SK-N-SH (cell line): Measurements from ENCODE around the gene C19orf12. TPM values are rescaled to one million over a fixed set of nuclear protein-coding genes. Genes with fewer than 3 reads are reported as not detected.

ENCODE experiments used
- CTCF ChIA-PET: fragments of 300-600, 350-600 bp; formaldehyde crosslinking; extraction: SDS; loops from one replicate; lab custom pipeline; 2021; lab: Yijun Ruan, JAX
- POLR2A ChIA-PET: fragments of 350-600 bp; sonication (Branson Sonifier 250); formaldehyde crosslinking; extraction: SDS; loops from one replicate; lab custom pipeline; 2020; ENCODE audit warnings: antibody characterized with exemption, inconsistent platforms; lab: Yijun Ruan, JAX
- DNase-seq: peaks from one replicate; pipeline ENCODE4 v3.0.0; 2012
- H2AFZ ChIP-seq: fragments of 200-600 bp; sonication (generic); 2 replicates; pipeline ENCODE4 v1.8.1; 2016; ENCODE audit warnings: antibody characterized with exemption, mild to moderate bottlenecking, low read depth
- H3F3A ChIP-seq: fragments of 200-600 bp; sonication (generic); replicated peaks from 2 replicates; pipeline ENCODE3; 2016; ENCODE audit warnings: antibody characterized with exemption, mild to moderate bottlenecking; ENCODE audit not compliant: insufficient read depth
- H3K27ac ChIP-seq, 2 experiments: fragments of 200-500 bp in 1 of 2; fragments of 200-600 bp in 1 of 2; sonication (Bioruptor generic) in 1 of 2; sonication (generic), shearing (Covaris generic) in 1 of 2; 2 replicates each; pipeline versions ENCODE4 v1.5.1 to v1.6.1; 2014 to 2016; ENCODE audit warnings: low read depth in 2 of 2, inconsistent platforms in 1 of 2, low read length in 1 of 2, mild to moderate bottlenecking in 1 of 2, mixed read lengths in 1 of 2
- H3K27me3 ChIP-seq: fragments of 200-600 bp; sonication (generic), shearing (Covaris generic); 2 replicates; pipeline ENCODE4 v1.6.1; 2016; ENCODE audit warnings: mixed run types; ENCODE audit not compliant: insufficient read depth
- H3K36me3 ChIP-seq, 2 experiments: fragments of 200-500 bp in 1 of 2; fragments of 200-600 bp in 1 of 2; sonication (Bioruptor generic) in 1 of 2; sonication (generic) in 1 of 2; replicated peaks in 1 of 2; 2 replicates each; pipeline versions ENCODE3 to v1.5.1; 2014 to 2016; ENCODE audit warnings: low read length in 1 of 2, mild to moderate bottlenecking in 1 of 2; ENCODE audit not compliant: insufficient read depth in 2 of 2, control insufficient read depth in 1 of 2
- H3K4me1 ChIP-seq, 2 experiments: fragments of 200-500 bp in 1 of 2; fragments of 200-600 bp in 1 of 2; sonication (Bioruptor generic) in 1 of 2; sonication (generic), shearing (Covaris generic) in 1 of 2; 2 replicates each; pipeline versions ENCODE4 v1.5.1 to v1.6.1; 2014 to 2016; ENCODE audit warnings: low read depth in 1 of 2, low read length in 1 of 2, mixed run types in 1 of 2; ENCODE audit not compliant: insufficient read depth in 2 of 2, control insufficient read depth in 1 of 2
- H3K4me2 ChIP-seq: fragments of 200-600 bp; sonication (generic), shearing (Covaris generic); 2 replicates; pipeline ENCODE4 v1.6.1; 2017; ENCODE audit warnings: mixed run types
- H3K4me3 ChIP-seq, 2 experiments: fragments of 200-500 bp in 1 of 2; fragments of 200-600 bp in 1 of 2; sonication (Bioruptor generic) in 1 of 2; sonication (generic), shearing (Covaris generic) in 1 of 2; 2 replicates each; pipeline versions ENCODE4 v1.5.1 to v1.8.1; 2014 to 2016; ENCODE audit warnings: low read depth in 2 of 2, inconsistent platforms in 1 of 2, low read length in 1 of 2, mild to moderate bottlenecking in 1 of 2, mixed read lengths in 1 of 2, moderate library complexity in 1 of 2
- H3K79me2 ChIP-seq: fragments of 200-600 bp; sonication (generic); 2 replicates; pipeline ENCODE4 v1.8.1; 2017; ENCODE audit warnings: mild to moderate bottlenecking; ENCODE audit not compliant: insufficient read depth
- H3K9ac ChIP-seq: fragments of 200-600 bp; sonication (generic); 2 replicates; pipeline ENCODE4 v1.6.1; 2017; ENCODE audit warnings: mixed run types
- H3K9me2 ChIP-seq: fragments of 200-600 bp; sonication (generic); 2 replicates; pipeline ENCODE4 v1.6.1; 2017; ENCODE audit warnings: mixed run types
- H3K9me3 ChIP-seq: fragments of 200-600 bp; sonication (generic); 2 replicates; pipeline ENCODE4 v1.6.1; 2017; ENCODE audit warnings: mixed run types, mild to moderate bottlenecking, moderate library complexity
- H4K20me1 ChIP-seq: fragments of 200-600 bp; sonication (generic); 2 replicates; pipeline ENCODE4 v1.6.1; 2017; ENCODE audit warnings: mild to moderate bottlenecking, mixed run types; ENCODE audit not compliant: insufficient read depth
- FOSL2 ChIP-seq: IDR thresholded peaks from 2 replicates; pipeline ENCODE4 v1.4.0; 2012; ENCODE audit warnings: low read depth, mild to moderate bottlenecking, moderate library complexity, borderline replicate concordance
- FOXJ3 ChIP-seq: sonication (generic); formaldehyde crosslinking; IDR thresholded peaks from 2 replicates; pipeline ENCODE4 v1.5.1; 2020; ENCODE audit warnings: mild to moderate bottlenecking, missing genetic modification reagents
- JUND ChIP-seq: IDR thresholded peaks from 2 replicates; pipeline ENCODE4 v1.4.0; 2012
- MEF2A ChIP-seq: IDR thresholded peaks from 2 replicates; pipeline ENCODE4 v1.4.0; 2012; ENCODE audit warnings: low read depth, borderline replicate concordance
- MXI1 ChIP-seq: IDR thresholded peaks from 2 replicates; pipeline ENCODE4 v1.6.1; 2012; ENCODE audit warnings: mild to moderate bottlenecking, low read depth, low read length, improper control_type of control experiment
- NFIC ChIP-seq: IDR thresholded peaks from 2 replicates; pipeline ENCODE4 v1.4.0; 2012; ENCODE audit warnings: borderline replicate concordance
- NRF1 ChIP-seq: IDR thresholded peaks from 2 replicates; pipeline ENCODE4 v1.6.1; 2012; ENCODE audit warnings: low read depth, mild to moderate bottlenecking, low read length
- RCOR1 ChIP-seq: fragments of 150-350 bp; IDR thresholded peaks from 2 replicates; pipeline ENCODE4 v1.6.1; 2017; ENCODE audit warnings: antibody characterized with exemption, low read length
- RXRA ChIP-seq: IDR thresholded peaks from 2 replicates; pipeline ENCODE4 v1.4.0; 2012; ENCODE audit warnings: low read depth, mild to moderate bottlenecking, borderline replicate concordance
- SIN3A ChIP-seq: IDR thresholded peaks from 2 replicates; pipeline ENCODE4 v1.6.1; 2012; ENCODE audit warnings: low read depth, mild to moderate bottlenecking, low read length, moderate library complexity, borderline replicate concordance
- TAF1 ChIP-seq: IDR thresholded peaks from 2 replicates; pipeline ENCODE4 v1.6.1; 2012; ENCODE audit warnings: low read depth, mild to moderate bottlenecking, low read length, moderate library complexity, borderline replicate concordance
- TEAD4 ChIP-seq: IDR thresholded peaks from 2 replicates; pipeline ENCODE4 v1.4.0; 2012; ENCODE audit warnings: mild to moderate bottlenecking, borderline replicate concordance; ENCODE audit not compliant: insufficient read depth
- whole genome bisulfite sequencing: methylation state at CpG from one replicate; pipeline ENCODE4 v1.1.6; 2017; ENCODE audit warnings: low lambda C conversion rate; 5-methylcytosine and 5-hydroxymethylcytosine counted together
- polyA plus RNA-seq, 3 experiments: library from polyadenylated mRNA; depleted of rRNA; stranded (reverse); fragments of >200 nt; gene quantifications; 2 replicates each; pipeline ENCODE4 v1.2.3, GENCODE V29; 2012
- TF ChIP-seq, protein P1 (sequence below): IDR thresholded peaks from 2 replicates; pipeline ENCODE4 v1.4.0; 2012; ENCODE audit warnings: low read depth
- TF ChIP-seq, protein P2 (sequence below): fragments of 200-600 bp; sonication (generic); IDR thresholded peaks from 2 replicates; pipeline ENCODE4 v1.6.1; 2017; ENCODE audit warnings: antibody characterized with exemption, mild to moderate bottlenecking, moderate library complexity
- TF ChIP-seq, protein P3 (sequence below): fragments of 150-350 bp; IDR thresholded peaks from 2 replicates; pipeline ENCODE4 v1.6.1; 2017; ENCODE audit warnings: antibody characterized with exemption, low read length, low read depth, borderline replicate concordance
- TF ChIP-seq, protein P4 (sequence below): IDR thresholded peaks from 2 replicates; pipeline ENCODE4; 2012
- TF ChIP-seq, protein P5 (sequence below): IDR thresholded peaks from 2 replicates; pipeline ENCODE4 v1.4.0; 2012; ENCODE audit warnings: low read depth, borderline replicate concordance
- TF ChIP-seq, protein P6 (sequence below): fragments of 150-350 bp; IDR thresholded peaks from 2 replicates; pipeline ENCODE4 v1.6.1; 2016; ENCODE audit warnings: mild to moderate bottlenecking, low read depth, low read length

Gene C19orf12
- polyA plus RNA-seq, 1 of the 3 experiments (the other 2 are of a cell fraction) = 30.5 TPM

DNA sequence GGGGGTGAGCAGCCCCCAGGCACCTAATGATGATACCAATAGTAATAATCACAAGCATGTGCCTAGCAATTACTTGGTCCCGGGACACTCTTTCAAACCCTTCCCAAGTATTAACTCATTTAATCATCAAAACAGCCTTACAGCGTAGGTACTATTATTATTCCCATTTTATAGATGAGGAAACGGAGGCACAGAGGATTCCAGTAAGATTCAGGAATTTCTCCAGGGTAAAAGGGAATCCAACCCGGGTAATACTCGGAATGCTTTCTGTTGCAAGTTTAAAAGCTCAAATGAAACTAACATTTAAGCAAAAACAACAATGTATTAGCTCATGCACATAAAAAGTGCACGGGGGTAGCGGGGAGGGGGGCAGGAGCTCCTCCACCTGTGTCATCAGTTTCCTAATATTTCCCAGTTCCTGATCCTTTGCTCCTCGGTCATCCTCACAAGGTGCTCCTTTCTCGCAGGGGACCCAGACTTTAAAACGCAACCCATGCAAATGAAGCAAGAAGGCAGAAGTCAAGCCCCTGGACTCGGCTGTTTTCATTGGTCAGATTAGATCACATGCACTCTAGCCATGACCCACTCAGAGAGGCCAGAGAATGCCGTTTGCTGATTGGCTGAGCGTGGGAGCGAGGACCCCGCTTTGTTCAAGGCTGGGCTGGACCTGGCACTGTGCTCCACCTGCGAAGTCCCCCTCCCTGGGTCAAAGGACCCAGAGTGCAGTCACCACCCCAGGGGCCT lies 38.3 kb upstream of the C19orf12 start:
- H3K4me2 ChIP-seq = no peak overlapping the region
- TF ChIP-seq, protein P1, sequence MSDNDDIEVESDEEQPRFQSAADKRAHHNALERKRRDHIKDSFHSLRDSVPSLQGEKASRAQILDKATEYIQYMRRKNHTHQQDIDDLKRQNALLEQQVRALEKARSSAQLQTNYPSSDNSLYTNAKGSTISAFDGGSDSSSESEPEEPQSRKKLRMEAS = no peak
- no peak for TF ChIP-seq MEF2A
- TF ChIP-seq, protein P2, sequence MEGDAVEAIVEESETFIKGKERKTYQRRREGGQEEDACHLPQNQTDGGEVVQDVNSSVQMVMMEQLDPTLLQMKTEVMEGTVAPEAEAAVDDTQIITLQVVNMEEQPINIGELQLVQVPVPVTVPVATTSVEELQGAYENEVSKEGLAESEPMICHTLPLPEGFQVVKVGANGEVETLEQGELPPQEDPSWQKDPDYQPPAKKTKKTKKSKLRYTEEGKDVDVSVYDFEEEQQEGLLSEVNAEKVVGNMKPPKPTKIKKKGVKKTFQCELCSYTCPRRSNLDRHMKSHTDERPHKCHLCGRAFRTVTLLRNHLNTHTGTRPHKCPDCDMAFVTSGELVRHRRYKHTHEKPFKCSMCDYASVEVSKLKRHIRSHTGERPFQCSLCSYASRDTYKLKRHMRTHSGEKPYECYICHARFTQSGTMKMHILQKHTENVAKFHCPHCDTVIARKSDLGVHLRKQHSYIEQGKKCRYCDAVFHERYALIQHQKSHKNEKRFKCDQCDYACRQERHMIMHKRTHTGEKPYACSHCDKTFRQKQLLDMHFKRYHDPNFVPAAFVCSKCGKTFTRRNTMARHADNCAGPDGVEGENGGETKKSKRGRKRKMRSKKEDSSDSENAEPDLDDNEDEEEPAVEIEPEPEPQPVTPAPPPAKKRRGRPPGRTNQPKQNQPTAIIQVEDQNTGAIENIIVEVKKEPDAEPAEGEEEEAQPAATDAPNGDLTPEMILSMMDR = no peak
- no peak for TF ChIP-seq TEAD4
- TF ChIP-seq, protein P3, sequence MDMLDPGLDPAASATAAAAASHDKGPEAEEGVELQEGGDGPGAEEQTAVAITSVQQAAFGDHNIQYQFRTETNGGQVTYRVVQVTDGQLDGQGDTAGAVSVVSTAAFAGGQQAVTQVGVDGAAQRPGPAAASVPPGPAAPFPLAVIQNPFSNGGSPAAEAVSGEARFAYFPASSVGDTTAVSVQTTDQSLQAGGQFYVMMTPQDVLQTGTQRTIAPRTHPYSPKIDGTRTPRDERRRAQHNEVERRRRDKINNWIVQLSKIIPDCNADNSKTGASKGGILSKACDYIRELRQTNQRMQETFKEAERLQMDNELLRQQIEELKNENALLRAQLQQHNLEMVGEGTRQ = no peak
- no peak for TF ChIP-seq RCOR1
- TF ChIP-seq NFIC = no peak
- TF ChIP-seq, protein P4, sequence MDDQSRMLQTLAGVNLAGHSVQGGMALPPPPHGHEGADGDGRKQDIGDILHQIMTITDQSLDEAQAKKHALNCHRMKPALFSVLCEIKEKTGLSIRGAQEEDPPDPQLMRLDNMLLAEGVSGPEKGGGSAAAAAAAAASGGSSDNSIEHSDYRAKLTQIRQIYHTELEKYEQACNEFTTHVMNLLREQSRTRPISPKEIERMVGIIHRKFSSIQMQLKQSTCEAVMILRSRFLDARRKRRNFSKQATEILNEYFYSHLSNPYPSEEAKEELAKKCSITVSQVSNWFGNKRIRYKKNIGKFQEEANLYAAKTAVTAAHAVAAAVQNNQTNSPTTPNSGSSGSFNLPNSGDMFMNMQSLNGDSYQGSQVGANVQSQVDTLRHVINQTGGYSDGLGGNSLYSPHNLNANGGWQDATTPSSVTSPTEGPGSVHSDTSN = no peak
- no peak for TF ChIP-seq MXI1
- TF ChIP-seq JUND = no peak
- TF ChIP-seq TAF1 = no peak
- no peak for TF ChIP-seq FOXJ3 (CRISPR knock-in tag)
- TF ChIP-seq NRF1 = no peak
- TF ChIP-seq RXRA = no peak
- TF ChIP-seq, protein P5, sequence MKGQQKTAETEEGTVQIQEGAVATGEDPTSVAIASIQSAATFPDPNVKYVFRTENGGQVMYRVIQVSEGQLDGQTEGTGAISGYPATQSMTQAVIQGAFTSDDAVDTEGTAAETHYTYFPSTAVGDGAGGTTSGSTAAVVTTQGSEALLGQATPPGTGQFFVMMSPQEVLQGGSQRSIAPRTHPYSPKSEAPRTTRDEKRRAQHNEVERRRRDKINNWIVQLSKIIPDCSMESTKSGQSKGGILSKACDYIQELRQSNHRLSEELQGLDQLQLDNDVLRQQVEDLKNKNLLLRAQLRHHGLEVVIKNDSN = no peak
- TF ChIP-seq SIN3A = no peak
- TF ChIP-seq FOSL2 = no peak
- TF ChIP-seq, protein P6, sequence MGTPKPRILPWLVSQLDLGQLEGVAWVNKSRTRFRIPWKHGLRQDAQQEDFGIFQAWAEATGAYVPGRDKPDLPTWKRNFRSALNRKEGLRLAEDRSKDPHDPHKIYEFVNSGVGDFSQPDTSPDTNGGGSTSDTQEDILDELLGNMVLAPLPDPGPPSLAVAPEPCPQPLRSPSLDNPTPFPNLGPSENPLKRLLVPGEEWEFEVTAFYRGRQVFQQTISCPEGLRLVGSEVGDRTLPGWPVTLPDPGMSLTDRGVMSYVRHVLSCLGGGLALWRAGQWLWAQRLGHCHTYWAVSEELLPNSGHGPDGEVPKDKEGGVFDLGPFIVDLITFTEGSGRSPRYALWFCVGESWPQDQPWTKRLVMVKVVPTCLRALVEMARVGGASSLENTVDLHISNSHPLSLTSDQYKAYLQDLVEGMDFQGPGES = no peak
- no peaks in the 10 kb centered on the region for H3K27me3 ChIP-seq
- no peaks in the 10 kb centered on the region for H3K9me3 ChIP-seq
- H4K20me1 ChIP-seq = no peaks in the 10 kb centered on the region
- H3K36me3 ChIP-seq = no peaks in the 10 kb centered on the region
- H3K4me3 ChIP-seq = no peak overlapping the region
- H3K9me2 ChIP-seq = no peaks in the 10 kb centered on the region
- H3K4me1 ChIP-seq = no peaks in the 10 kb centered on the region
- no peak for DNase-seq
- H3K27ac ChIP-seq = no peak overlapping the region
- no peaks in the 10 kb centered on the region for H3F3A ChIP-seq
- no peak overlapping the region for H2AFZ ChIP-seq
- H3K79me2 ChIP-seq = no peaks in the 10 kb centered on the region
- POLR2A ChIA-PET = no interaction called here
- CTCF ChIA-PET = interaction anchor here (1.3 to 1.8 kb wide), 5 partner anchors 8 to 120 kb away, joined by 5 to 8 read pairs (median 6); no protein-coding TSS in a partner anchor
- H3K9ac ChIP-seq = no peak overlapping the region
- WGBS = 58% methylated on average over 14 of the region's 16 CpGs
